Esophagus muscularis mucosa (tissue), 4 donors: ENCODE results near the gene SPATA13. TPM values are rescaled to one million over a fixed set of nuclear protein-coding genes. Genes with fewer than 3 reads are reported as not detected.
A peak's percentile ranks its signal among the peaks of the same experiment; 100 is the strongest.

Source experiments
- DNase-seq: peaks from one replicate; pipeline ENCODE4 v3.0.0-alpha.2; 2017; ENCODE audit errors: extremely low spot score
- H3K27ac ChIP-seq, 4 donors: fragments of 200-600 bp; sonication (generic); replicated peaks in 1 of 4; 1 replicate in 3 of 4; 2 replicates in 1 of 4; pipeline ENCODE4 v1.5.1; 2016 to 2019; ENCODE audit warnings: mild to moderate bottlenecking in 1 of 4
- H3K27me3 ChIP-seq, 4 donors: fragments of 200-600 bp; sonication (generic); one replicate each; pipeline versions ENCODE4 v1.5.1 to v1.6.0; 2016 to 2019
- H3K36me3 ChIP-seq, 4 donors: fragments of 200-600 bp; sonication (generic); one replicate each; pipeline ENCODE4 v1.5.1; 2016 to 2019
- H3K4me1 ChIP-seq, 4 donors: fragments of 200-600 bp; sonication (generic); one replicate each; pipeline ENCODE4 v1.5.1; 2016 to 2019
- H3K4me3 ChIP-seq, 4 donors: fragments of 200-600 bp; sonication (generic); 1 replicate in 2 of 4; 2 replicates in 2 of 4; pipeline ENCODE4 v1.5.1; 2016 to 2019; ENCODE audit warnings: mild to moderate bottlenecking in 4 of 4, moderate library complexity in 1 of 4
- H3K9me3 ChIP-seq, 4 donors: fragments of 200-600 bp; sonication (generic); 1 replicate in 3 of 4; 2 replicates in 1 of 4; pipeline ENCODE4 v1.5.1; 2016 to 2019
- EP300 ChIP-seq: sonication (generic); formaldehyde crosslinking; IDR thresholded peaks from one replicate; pipeline ENCODE4 v1.6.1; 2017; ENCODE audit warnings: antibody characterized with exemption
- POLR2A ChIP-seq: fragments of 450-650 bp; IDR thresholded peaks from one replicate; pipeline ENCODE4 v1.6.1; 2017; ENCODE audit warnings: antibody characterized with exemption, moderate library complexity, mild to moderate bottlenecking, low read depth
- POLR2AphosphoS5 ChIP-seq, 2 donors: sonication (generic); formaldehyde crosslinking; IDR thresholded peaks; one replicate each; pipeline ENCODE4 v1.6.1; 2017; ENCODE audit warnings: antibody characterized with exemption in 2 of 2
- WGBS: methylation state at CpG from one replicate; pipeline ENCODE4 v1.1.5; 2018; 5-methylcytosine and 5-hydroxymethylcytosine counted together
- intact Hi-C: fragments of 100-400 bp; cut with DNase I; formaldehyde crosslinking; loops from one replicate; pipeline ENCODE4 v1.15.1; 2023
- total RNA-seq, 4 donors: library from RNA; depleted of rRNA; stranded (reverse); fragments of >200 nt; gene quantifications; one replicate each; pipeline versions ENCODE4 v1.1.0 to v1.2.1, GENCODE V29; 2016
- TF ChIP-seq, protein P1 (sequence below), 3 experiments: fragments of 200-600 bp in 2 of 3; fragments of 450-650 bp in 1 of 3; sonication (generic) in 2 of 3; IDR thresholded peaks; one replicate each; pipeline ENCODE4 v1.5.1; 2017 to 2019; ENCODE audit warnings: antibody characterized with exemption in 3 of 3, mild to moderate bottlenecking in 2 of 3, moderate library complexity in 1 of 3

SPATA13 gene
- total RNA-seq, 4 donors from 2014 or later, result 9.1 to 21.6 (median 17.1) TPM

- Histone ChIP-seq H3K27me3 (no peaks in the 10 kb centered on the region), H3K4me3 (peak overlapping the region; percentile 46 to 55 (median 50)), H3K27ac (peak overlapping the region; percentile 79 to 86 (median 83)), H3K4me1 (peaks cover 32 to 58% (median 50%) of the 10 kb centered on the region in 4 donors), H3K36me3 (no peaks in the 10 kb centered on the region), H3K9me3 (no peaks in the 10 kb centered on the region)
- 10% methylated on average over 10 of the region's 10 CpGs for WGBS
- intact Hi-C loops, result no loop called here
- TF ChIP-seq EP300, result no peak
- TF ChIP-seq, protein P1, sequence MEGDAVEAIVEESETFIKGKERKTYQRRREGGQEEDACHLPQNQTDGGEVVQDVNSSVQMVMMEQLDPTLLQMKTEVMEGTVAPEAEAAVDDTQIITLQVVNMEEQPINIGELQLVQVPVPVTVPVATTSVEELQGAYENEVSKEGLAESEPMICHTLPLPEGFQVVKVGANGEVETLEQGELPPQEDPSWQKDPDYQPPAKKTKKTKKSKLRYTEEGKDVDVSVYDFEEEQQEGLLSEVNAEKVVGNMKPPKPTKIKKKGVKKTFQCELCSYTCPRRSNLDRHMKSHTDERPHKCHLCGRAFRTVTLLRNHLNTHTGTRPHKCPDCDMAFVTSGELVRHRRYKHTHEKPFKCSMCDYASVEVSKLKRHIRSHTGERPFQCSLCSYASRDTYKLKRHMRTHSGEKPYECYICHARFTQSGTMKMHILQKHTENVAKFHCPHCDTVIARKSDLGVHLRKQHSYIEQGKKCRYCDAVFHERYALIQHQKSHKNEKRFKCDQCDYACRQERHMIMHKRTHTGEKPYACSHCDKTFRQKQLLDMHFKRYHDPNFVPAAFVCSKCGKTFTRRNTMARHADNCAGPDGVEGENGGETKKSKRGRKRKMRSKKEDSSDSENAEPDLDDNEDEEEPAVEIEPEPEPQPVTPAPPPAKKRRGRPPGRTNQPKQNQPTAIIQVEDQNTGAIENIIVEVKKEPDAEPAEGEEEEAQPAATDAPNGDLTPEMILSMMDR (IDR thresholded peaks at IDR 0.05), result peak; percentile 18 to 54 (median 39)
- TF ChIP-seq POLR2AphosphoS5 (IDR thresholded peaks at IDR 0.05), result peak; percentile 55 to 71
- TF ChIP-seq POLR2A, result no peak
- no peak for DNase-seq
Observed at GRCh38 chr13:24270639-24271141, 110.2 kb downstream of the SPATA13 start.

- no peak for TF ChIP-seq POLR2A
- TF ChIP-seq, protein P1 (IDR thresholded peaks at IDR 0.05), result no peak
- TF ChIP-seq EP300, result no peak
- no peak for TF ChIP-seq POLR2AphosphoS5 (IDR thresholded peaks at IDR 0.05)
- intact Hi-C loops, result no loop called here
- H3K4me1 ChIP-seq, result peaks cover 32 to 58% (median 50%) of the 10 kb centered on the region in 4 donors
- H3K36me3 ChIP-seq, result no peaks in the 10 kb centered on the region
- DNase-seq, result no peak
- no peaks in the 10 kb centered on the region for H3K9me3 ChIP-seq
- WGBS, result 47% methylated on average over 1 of the region's 1 CpG
- peak overlapping the region; percentile 79 to 86 (median 83) for H3K27ac ChIP-seq
- peak overlapping the region; percentile 46 to 55 (median 50) for H3K4me3 ChIP-seq
- no peaks in the 10 kb centered on the region for H3K27me3 ChIP-seq
Observed at GRCh38 chr13:24271231-24271600, 110.7 kb downstream of the SPATA13 start.

DNA sequence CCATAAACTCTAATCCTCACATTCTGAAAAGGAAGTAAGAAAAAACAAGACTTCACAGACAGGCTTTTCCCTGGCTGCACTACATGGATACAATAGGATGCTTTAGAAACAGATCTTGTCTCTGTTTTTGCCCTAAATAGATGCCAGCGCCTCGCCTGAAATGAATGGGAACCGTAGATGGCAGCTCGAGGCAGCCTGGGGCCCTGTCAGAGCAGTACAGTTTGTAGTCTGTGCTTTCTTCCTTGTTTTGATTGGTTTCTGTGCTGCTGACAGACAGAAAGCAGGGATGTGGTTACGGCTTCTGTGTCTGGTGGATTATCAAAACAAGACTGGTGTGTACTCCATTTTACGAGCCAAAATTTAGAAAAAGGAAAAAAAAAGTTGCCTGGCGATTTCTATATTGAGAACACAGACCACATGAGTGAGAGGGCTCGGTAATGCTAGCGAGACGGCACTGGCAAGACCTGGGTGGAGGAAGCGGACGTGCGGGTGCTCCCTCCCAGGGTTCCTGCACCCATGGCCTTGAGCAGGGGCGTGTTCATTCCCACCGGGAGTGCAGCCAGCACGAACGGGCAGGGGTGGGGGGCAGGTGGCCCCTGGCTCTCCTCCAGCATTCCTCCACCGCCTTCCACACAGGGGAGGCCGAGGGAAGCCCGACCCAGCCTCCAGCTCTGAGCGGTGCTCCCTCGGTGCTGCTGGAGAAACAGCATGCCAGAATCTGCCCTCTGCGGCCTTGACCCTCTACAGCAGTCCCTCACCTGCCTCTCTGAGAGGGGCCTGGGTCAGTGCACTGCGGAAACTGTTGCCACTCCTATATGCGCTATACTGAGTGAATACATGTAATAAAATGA lies 111.3 kb downstream of the SPATA13 start:
- Histone ChIP-seq H3K27ac (peak overlapping the region; percentile 79 to 86 (median 83)), H3K36me3 (no peaks in the 10 kb centered on the region), H3K27me3 (no peaks in the 10 kb centered on the region), H3K4me1 (peaks cover 32 to 57% (median 50%) of the 10 kb centered on the region in 4 donors), H3K4me3 (peak overlapping the region; percentile 46 to 55 (median 50)), H3K9me3 (no peaks in the 10 kb centered on the region)
- DNase-seq, result peak; percentile 92
- no peak for TF ChIP-seq POLR2A
- no peak for TF ChIP-seq EP300
- peak; percentile 42 to 43 for TF ChIP-seq POLR2AphosphoS5 (IDR thresholded peaks at IDR 0.05)
- TF ChIP-seq, protein P1 (IDR thresholded peaks at IDR 0.05), result no peak
- intact Hi-C loops, result no loop called here
- 4% methylated on average over 23 of the region's 25 CpGs for WGBS

GRCh38 chr13:24272452-24273161 lies 112.1 kb downstream of the SPATA13 start:
- 74% methylated on average over 12 of the region's 18 CpGs for WGBS
- intact Hi-C loops, result no loop called here

More at GRCh38 chr13:24272452-24273161, 112.1 kb downstream of the SPATA13 start:
- H3K4me1 ChIP-seq, result peaks cover 32 to 56% (median 48%) of the 10 kb centered on the region in 4 donors
- H3K4me3 ChIP-seq, result peak overlapping the region; percentile 46 to 55 (median 50)
- no peaks in the 10 kb centered on the region for H3K9me3 ChIP-seq
- H3K27me3 ChIP-seq, result no peaks in the 10 kb centered on the region
- TF ChIP-seq EP300, result no peak
- TF ChIP-seq, protein P1 (IDR thresholded peaks at IDR 0.05), result no peak
- no peak for TF ChIP-seq POLR2A
- TF ChIP-seq POLR2AphosphoS5 (IDR thresholded peaks at IDR 0.05), result no peak
- H3K27ac ChIP-seq, result peak overlapping the region; percentile 79 to 86 (median 83)
- H3K36me3 ChIP-seq, result no peaks in the 10 kb centered on the region
- peak; percentile 42 for DNase-seq
